Right atrium auricular region (tissue), 2 donors: ENCODE measurements around the gene UMODL1. TPM values are rescaled to one million over a fixed set of nuclear protein-coding genes. Genes with fewer than 3 reads are reported as not detected.
"Not testable (repeated sequence)": the region's sequence is repeated elsewhere in the genome, so short reads cannot be mapped to it uniquely, and the experiment has no call there.

Source experiments
- DNase-seq: peaks from one replicate; pipeline ENCODE4 v3.0.0-alpha.2; 2019; ENCODE audit warnings: low spot score
- H3K27ac ChIP-seq, 2 donors: fragments of 200-600 bp; sonication (generic); 1 replicate in 1 of 2; 2 replicates in 1 of 2; pipeline ENCODE4 v1.5.1; 2016 to 2019
- H3K27me3 ChIP-seq, 2 donors: fragments of 200-600 bp; sonication (generic); one replicate each; pipeline versions ENCODE4 v1.5.1 to v1.6.0; 2017 to 2019
- H3K36me3 ChIP-seq: fragments of 200-600 bp; sonication (generic); one replicate; pipeline ENCODE4 v1.5.1; 2016
- H3K4me1 ChIP-seq, 2 donors: fragments of 200-600 bp; sonication (generic); one replicate each; pipeline versions ENCODE4 v1.5.1 to v1.6.0; 2017 to 2019
- H3K4me3 ChIP-seq, 2 donors: fragments of 200-600 bp; sonication (generic); 1 replicate in 1 of 2; 2 replicates in 1 of 2; pipeline ENCODE4 v1.5.1; 2017 to 2019; ENCODE audit warnings: mild to moderate bottlenecking in 1 of 2, moderate library complexity in 1 of 2
- H3K9me3 ChIP-seq, 2 donors: fragments of 200-600 bp; sonication (generic); one replicate each; pipeline ENCODE4 v1.5.1; 2019
- total RNA-seq, 2 donors: library from RNA; depleted of rRNA; stranded (reverse); fragments of >200 nt; gene quantifications; one replicate each; pipeline ENCODE4 v1.1.0, GENCODE V29; 2016
- TF ChIP-seq, protein P1 (sequence below), 2 donors: fragments of 200-600 bp; sonication (generic); IDR thresholded peaks; one replicate each; pipeline ENCODE4 v1.5.1; 2019; ENCODE audit warnings: antibody characterized with exemption in 2 of 2

UMODL1 gene
- total RNA-seq, 2 donors from 2014 or later: not detected

DNA sequence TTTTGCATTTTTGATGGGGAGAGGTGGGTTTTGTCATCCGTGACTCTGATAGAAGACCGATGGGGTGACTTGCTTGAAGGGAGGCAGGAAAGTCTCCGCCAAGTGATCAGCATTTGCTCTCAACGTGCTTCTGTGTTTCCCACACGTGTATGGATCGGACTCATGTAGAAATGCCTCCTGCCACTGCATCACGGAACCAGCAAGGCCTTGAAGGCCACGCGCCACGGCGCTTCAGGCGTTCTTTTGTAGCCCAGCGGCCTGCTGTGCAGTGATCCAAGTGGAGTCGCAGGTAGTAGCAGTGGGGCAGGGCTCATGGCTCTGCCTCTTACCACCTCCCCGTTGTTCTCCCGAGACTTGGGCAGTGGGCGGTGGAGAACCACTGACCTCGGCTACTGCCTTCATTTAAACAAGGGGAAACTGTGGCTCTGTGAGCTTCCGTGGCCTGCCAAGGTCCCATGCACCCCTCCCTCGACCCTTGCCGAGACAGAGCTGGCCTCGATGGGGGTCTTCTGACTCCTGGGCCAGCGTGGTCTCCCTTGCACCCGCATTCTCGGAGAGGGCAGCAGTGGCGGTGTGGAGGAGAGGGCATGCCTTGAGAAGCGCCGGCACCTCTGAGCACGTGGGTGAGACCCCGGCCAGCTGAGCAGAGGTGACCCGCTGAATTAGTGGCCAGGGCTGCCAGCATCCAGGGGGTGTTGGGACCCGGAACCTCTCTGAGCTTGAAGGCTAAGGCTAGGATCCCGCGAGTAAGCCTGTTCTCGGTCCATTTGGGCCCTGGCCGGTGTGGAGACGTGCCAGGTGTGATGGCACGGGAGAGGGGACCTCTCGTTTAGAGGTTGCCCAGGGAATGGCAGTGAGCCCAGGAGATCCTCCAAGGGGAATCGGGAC, 101.7 kb downstream of the UMODL1 start:
- Histone ChIP-seq H3K27me3 (no peaks in the 10 kb centered on the region), H3K27ac (no peak overlapping the region), H3K4me3 (no peak overlapping the region), H3K9me3 (no peaks in the 10 kb centered on the region), H3K4me1 (peaks cover 0 to 6% of the 10 kb centered on the region in 2 donors), H3K36me3 (no peaks in the 10 kb centered on the region)
- peak; percentile 49 for DNase-seq
- TF ChIP-seq, protein P1, sequence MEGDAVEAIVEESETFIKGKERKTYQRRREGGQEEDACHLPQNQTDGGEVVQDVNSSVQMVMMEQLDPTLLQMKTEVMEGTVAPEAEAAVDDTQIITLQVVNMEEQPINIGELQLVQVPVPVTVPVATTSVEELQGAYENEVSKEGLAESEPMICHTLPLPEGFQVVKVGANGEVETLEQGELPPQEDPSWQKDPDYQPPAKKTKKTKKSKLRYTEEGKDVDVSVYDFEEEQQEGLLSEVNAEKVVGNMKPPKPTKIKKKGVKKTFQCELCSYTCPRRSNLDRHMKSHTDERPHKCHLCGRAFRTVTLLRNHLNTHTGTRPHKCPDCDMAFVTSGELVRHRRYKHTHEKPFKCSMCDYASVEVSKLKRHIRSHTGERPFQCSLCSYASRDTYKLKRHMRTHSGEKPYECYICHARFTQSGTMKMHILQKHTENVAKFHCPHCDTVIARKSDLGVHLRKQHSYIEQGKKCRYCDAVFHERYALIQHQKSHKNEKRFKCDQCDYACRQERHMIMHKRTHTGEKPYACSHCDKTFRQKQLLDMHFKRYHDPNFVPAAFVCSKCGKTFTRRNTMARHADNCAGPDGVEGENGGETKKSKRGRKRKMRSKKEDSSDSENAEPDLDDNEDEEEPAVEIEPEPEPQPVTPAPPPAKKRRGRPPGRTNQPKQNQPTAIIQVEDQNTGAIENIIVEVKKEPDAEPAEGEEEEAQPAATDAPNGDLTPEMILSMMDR (IDR thresholded peaks at IDR 0.05): no peak

DNA sequence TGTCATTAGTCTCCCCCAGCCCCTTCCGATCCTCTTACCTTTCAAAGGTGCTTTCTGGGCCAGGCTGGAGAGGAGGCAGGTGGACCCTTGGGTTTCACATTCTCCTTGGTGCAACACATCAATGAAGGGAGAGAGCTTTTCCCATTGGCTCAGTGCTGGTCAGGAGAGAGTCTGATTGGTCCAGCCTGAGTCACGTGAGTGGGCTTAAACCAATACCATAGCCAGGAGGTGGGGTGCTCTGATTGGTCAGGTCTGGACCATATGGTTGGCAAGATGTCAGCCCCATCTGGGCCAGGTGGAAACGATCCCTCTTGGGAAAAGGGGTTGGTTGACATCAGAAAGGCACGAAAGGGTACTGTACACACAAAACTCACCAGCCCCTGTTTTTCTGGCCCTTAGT, 103.1 kb downstream of the UMODL1 start:
- Histone ChIP-seq H3K36me3 (no peaks in the 10 kb centered on the region), H3K27me3 (no peaks in the 10 kb centered on the region), H3K27ac (no peak overlapping the region), H3K9me3 (no peaks in the 10 kb centered on the region), H3K4me3 (no peak overlapping the region), H3K4me1 (peaks cover 0 to 6% of the 10 kb centered on the region in 2 donors)
- peak; percentile 23 for DNase-seq
- TF ChIP-seq, protein P1 (IDR thresholded peaks at IDR 0.05): no peak

DNA sequence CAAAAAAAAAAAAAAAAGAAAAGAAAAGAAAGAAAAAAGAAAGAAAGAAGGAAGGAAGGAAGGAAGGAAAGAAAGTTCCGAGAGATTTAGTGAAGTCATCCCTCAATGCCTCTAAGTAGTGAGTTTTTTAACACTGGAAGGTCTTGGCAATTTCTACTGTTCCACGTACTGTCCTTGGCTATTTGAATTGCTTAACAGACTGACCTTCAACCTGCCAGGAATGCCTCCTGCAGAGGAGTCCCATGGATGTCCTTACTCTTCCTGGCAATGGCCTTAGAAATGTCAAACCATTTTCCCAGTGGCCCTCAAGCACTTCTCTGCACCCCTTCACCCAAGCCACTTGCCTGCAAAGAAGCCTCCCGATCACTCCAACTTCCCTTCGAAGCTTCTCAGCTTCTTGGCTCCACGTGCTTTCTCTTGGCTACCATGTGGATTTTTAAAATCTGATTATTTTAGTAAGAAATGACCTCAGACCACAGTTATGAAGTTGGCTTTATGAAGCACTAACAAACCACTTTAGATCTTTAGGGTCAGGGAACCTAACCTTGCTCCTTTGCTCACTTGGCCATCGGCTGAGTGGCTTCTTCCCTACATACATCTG, 104.1 kb downstream of the UMODL1 start:
- H3K9me3 ChIP-seq: no peaks in the 10 kb centered on the region
- TF ChIP-seq, protein P1 (IDR thresholded peaks at IDR 0.05): no peak
- peaks cover 0 to 6% of the 10 kb centered on the region in 2 donors for H3K4me1 ChIP-seq
- H3K27me3 ChIP-seq: no peaks in the 10 kb centered on the region
- no peaks in the 10 kb centered on the region for H3K36me3 ChIP-seq
- peak; percentile 18 for DNase-seq
- no peak overlapping the region for H3K27ac ChIP-seq
- no peak overlapping the region for H3K4me3 ChIP-seq

DNA sequence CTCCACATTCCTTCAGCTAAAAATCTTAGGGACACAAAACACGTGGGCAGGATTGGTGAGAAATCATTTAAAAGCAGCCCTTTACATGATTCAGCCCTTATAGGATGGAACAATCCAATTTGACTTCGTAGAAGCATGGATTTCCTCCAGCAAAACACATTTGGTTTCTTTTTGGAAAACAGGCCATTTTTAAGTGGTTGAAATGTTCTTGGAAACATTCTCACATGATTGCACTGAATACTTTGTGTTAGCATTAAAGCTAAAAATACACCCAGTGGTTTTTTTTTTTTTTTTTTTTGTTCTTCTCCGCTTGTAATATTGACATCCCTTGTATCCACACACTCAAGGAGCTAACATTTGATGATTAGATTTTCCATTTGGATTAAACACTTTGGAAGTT, 105.7 kb downstream of the UMODL1 start:
- H3K4me1 ChIP-seq: peaks cover 0 to 6% of the 10 kb centered on the region in 2 donors
- no peak overlapping the region for H3K27ac ChIP-seq
- H3K9me3 ChIP-seq: no peaks in the 10 kb centered on the region
- H3K4me3 ChIP-seq: no peak overlapping the region
- no peak for DNase-seq
- TF ChIP-seq, protein P1 (IDR thresholded peaks at IDR 0.05): no peak
- no peaks in the 10 kb centered on the region for H3K27me3 ChIP-seq
- H3K36me3 ChIP-seq: no peaks in the 10 kb centered on the region

DNA sequence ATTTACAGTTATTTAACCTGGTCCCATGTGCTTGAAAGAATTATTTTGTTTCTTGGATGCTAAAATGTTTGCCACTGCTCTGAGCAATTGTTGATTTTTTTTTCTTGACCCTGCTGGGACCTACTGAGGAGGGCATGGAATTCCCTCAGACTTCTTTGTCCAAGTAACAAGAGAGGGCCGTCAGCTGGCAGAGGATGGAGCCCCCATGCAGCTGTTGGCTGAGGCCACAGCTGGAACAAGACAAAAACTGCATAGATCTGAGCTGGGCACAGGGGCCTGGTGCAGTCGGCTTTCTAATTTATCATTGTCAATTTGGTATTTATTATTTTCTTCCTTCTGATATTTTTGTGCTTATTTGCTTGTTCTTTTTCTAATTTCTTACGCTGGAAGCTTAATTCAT, 108.2 kb downstream of the UMODL1 start:
- Histone ChIP-seq H3K4me3 (no peak overlapping the region), H3K4me1 (peaks cover 0 to 6% of the 10 kb centered on the region in 2 donors), H3K36me3 (no peaks in the 10 kb centered on the region), H3K27ac (no peak overlapping the region), H3K9me3 (no peaks in the 10 kb centered on the region), H3K27me3 (no peaks in the 10 kb centered on the region)
- peak; percentile 11 for DNase-seq
- TF ChIP-seq, protein P1 (IDR thresholded peaks at IDR 0.05): no peak

DNA sequence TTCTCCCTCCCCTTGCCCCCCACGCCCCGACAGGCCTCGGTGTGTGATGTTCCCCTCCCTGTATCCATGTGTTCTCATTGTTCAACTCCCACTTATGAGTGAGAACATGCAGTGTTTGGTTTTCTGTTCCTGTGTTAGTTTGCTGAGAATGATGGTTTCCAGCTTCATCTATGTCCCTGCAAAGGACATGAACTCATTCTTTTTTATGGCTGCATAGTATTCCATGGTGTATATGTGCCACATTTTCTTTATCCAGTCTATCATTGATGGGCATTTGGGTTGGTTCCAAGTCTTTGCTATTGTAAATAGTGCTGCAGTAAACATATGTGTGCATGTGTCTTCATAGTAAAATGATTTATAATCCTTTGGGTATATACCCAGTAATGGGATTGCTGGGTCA, 108.9 kb downstream of the UMODL1 start:
- not testable (repeated sequence) for H3K4me1 ChIP-seq, H3K27ac ChIP-seq, H3K9me3 ChIP-seq, H3K36me3 ChIP-seq, H3K4me3 ChIP-seq, H3K27me3 ChIP-seq, DNase-seq
